Naive thymus-derived CD4-positive, alpha-beta T cell (primary cell): ENCODE measurements around the gene TIMMDC1. TPM values are rescaled to one million over a fixed set of nuclear protein-coding genes. Genes with fewer than 3 reads are reported as not detected.

Experiments used
- ATAC-seq: fragments of 150-1000 bp; cut with Tn5 transposase; 2 replicates; pipeline ENCODE4 v1.10.0; 2021; ENCODE audit warnings: mild to moderate bottlenecking, moderate library complexity
- CTCF ChIA-PET: fragments of 350-600 bp; sonication (Branson Sonifier 250); formaldehyde crosslinking; loops from one replicate; lab custom pipeline; 2021; ENCODE audit warnings: antibody characterized with exemption; lab: Charles Lee
- POLR2A ChIA-PET: fragments of 350-600 bp; sonication (Branson Sonifier 250); formaldehyde crosslinking; loops from one replicate; lab custom pipeline; 2021; ENCODE audit warnings: antibody characterized with exemption, inconsistent platforms; lab: Charles Lee
- DNase-seq, 9 donors: peaks; one replicate each; pipeline versions ENCODE4 v3.0.0 to v3.0.0-alpha.2; 2020 to 2022; ENCODE audit warnings: mixed read lengths in 1 of 9
- H3K27ac ChIP-seq: one replicate; pipeline ENCODE4 v1.7.0; 2013; ENCODE audit warnings: mild to moderate bottlenecking, low read depth, low read length, moderate library complexity
- H3K27me3 ChIP-seq, 2 donors: one replicate each; pipeline ENCODE4 v1.7.0; 2013; ENCODE audit warnings: low read length in 2 of 2, mild to moderate bottlenecking in 2 of 2, moderate library complexity in 2 of 2; ENCODE audit not compliant: control insufficient read depth in 2 of 2, insufficient read depth in 2 of 2
- H3K36me3 ChIP-seq, 3 experiments: 1 replicate in 2 of 3; 2 replicates in 1 of 3; pipeline ENCODE4 v1.7.0; 2013; ENCODE audit warnings: low read length in 3 of 3, mild to moderate bottlenecking in 3 of 3, moderate library complexity in 1 of 3; ENCODE audit not compliant: insufficient read depth in 3 of 3, control insufficient read depth in 2 of 3
- H3K4me1 ChIP-seq, 2 donors: one replicate each; pipeline ENCODE4 v1.7.0; 2013; ENCODE audit warnings: low read length in 2 of 2, mild to moderate bottlenecking in 2 of 2, moderate library complexity in 1 of 2; ENCODE audit not compliant: control insufficient read depth in 2 of 2, insufficient read depth in 2 of 2
- H3K4me3 ChIP-seq: 2 replicates; pipeline ENCODE4 v1.7.0; 2013; ENCODE audit warnings: mild to moderate bottlenecking, low read length
- H3K9me3 ChIP-seq, 3 experiments: 1 replicate in 2 of 3; 2 replicates in 1 of 3; pipeline ENCODE4 v1.7.0; 2013; ENCODE audit warnings: low read length in 3 of 3; ENCODE audit not compliant: control insufficient read depth in 2 of 3
- H3K27ac Mint-ChIP-seq, 9 donors: one replicate each; pipeline ENCODE4 v1.8.0; 2020 to 2022; ENCODE audit warnings: mixed read lengths in 9 of 9, mild to moderate bottlenecking in 8 of 9, moderate library complexity in 5 of 9, inconsistent platforms in 2 of 9
- H3K27me3 Mint-ChIP-seq, 5 donors: one replicate each; pipeline ENCODE4 v1.8.0; 2021 to 2022; ENCODE audit warnings: mixed read lengths in 5 of 5, mild to moderate bottlenecking in 1 of 5
- H3K36me3 Mint-ChIP-seq, 5 donors: one replicate each; pipeline ENCODE4 v1.8.0; 2020 to 2022; ENCODE audit warnings: mixed read lengths in 5 of 5, mild to moderate bottlenecking in 3 of 5, inconsistent platforms in 1 of 5
- H3K4me1 Mint-ChIP-seq, 7 donors: one replicate each; pipeline ENCODE4 v1.8.0; 2020 to 2022; ENCODE audit warnings: mixed read lengths in 7 of 7, mild to moderate bottlenecking in 3 of 7, inconsistent platforms in 1 of 7
- H3K4me3 Mint-ChIP-seq, 10 donors: one replicate each; pipeline ENCODE4 v1.8.0; 2020 to 2022; ENCODE audit warnings: mild to moderate bottlenecking in 10 of 10, mixed read lengths in 10 of 10, moderate library complexity in 6 of 10, inconsistent platforms in 2 of 10
- H3K9me3 Mint-ChIP-seq, 11 donors: one replicate each; pipeline ENCODE4 v1.8.0; 2020 to 2022; ENCODE audit warnings: mixed read lengths in 11 of 11, mild to moderate bottlenecking in 4 of 11, inconsistent platforms in 1 of 11, moderate library complexity in 1 of 11
- intact Hi-C, 2 donors: fragments of 100-400 bp; cut with micrococcal nuclease; formaldehyde crosslinking; loops; one replicate each; pipeline ENCODE4 v1.15.1; 2023
- polyA plus RNA-seq, 2 donors: library from polyadenylated mRNA; unstranded; fragments of 300-500 nt; fragmentation: Illumina TruSeq; gene quantifications; one replicate each; pipeline ENCODE4 v1.2.3, GENCODE V29; 2021
- total RNA-seq, 6 experiments: library from RNA in 5 of 6; stranded (reverse) in 5 of 6; gene quantifications; 1 replicate in 5 of 6; 2 replicates in 1 of 6; pipeline ENCODE4 v1.2.3 and lab custom pipeline; 2021 to 2026

TIMMDC1 gene
- total and polyA plus RNA-seq, 7 experiments from 2014 or later: 27.1 to 80.1 (median 59.6) TPM

- H3K36me3 ChIP-seq: peaks cover 5 to 48% (median 11%) of the 10 kb centered on the region in 3 experiments
Observed at GRCh38 chr3:119490153-119490552, 8.2 kb upstream of the TIMMDC1 start.

GRCh38 chr3:119492128-119492527 is 6.2 kb upstream of the TIMMDC1 start:
- no peaks in the 10 kb centered on the region for H3K9me3 Mint-ChIP-seq

More at GRCh38 chr3:119490153-119490552, 8.2 kb upstream of the TIMMDC1 start:
- DNase-seq: no peak
- no peaks in the 10 kb centered on the region for H3K27me3 ChIP-seq
- POLR2A ChIA-PET: interaction anchor here (0.6 kb wide), 1 partner anchor 28 kb away, joined by 3 read pairs; no protein-coding TSS in a partner anchor
- H3K4me3 ChIP-seq: no peak overlapping the region
- H3K4me1 ChIP-seq: no peaks in the 10 kb centered on the region
- Mint-ChIP-seq H3K4me3 (no peak overlapping the region), H3K27me3 (no peaks in the 10 kb centered on the region), H3K36me3 (peaks cover 6 to 35% (median 15%) of the 10 kb centered on the region in 5 donors), H3K27ac (peak overlapping the region in 2 of 9 donors; percentile 9 to 19), H3K9me3 (no peaks in the 10 kb centered on the region), H3K4me1 (peaks cover 0 to 5% (median 0%) of the 10 kb centered on the region in 7 donors)
- no peak overlapping the region for H3K27ac ChIP-seq
- intact Hi-C loops: loop anchor here in 1 of 2 donors (10.0 kb wide), 2 partner anchors 195 to 1105 kb away; partner anchors contain the start of genes ARHGAP31 and NDUFB4
- H3K9me3 ChIP-seq: no peaks in the 10 kb centered on the region
- CTCF ChIA-PET: interaction anchor here (0.6 kb wide), 1 partner anchor 544 kb away, joined by 3 read pairs; no protein-coding TSS in a partner anchor
- no peak for ATAC-seq

GRCh38 chr3:119492810-119493209 is 5.5 kb upstream of the TIMMDC1 start:
- intact Hi-C loops: loop anchor here in 1 of 2 donors (10.0 kb wide), 2 partner anchors 198 to 1102 kb away; partner anchors contain the start of genes ARHGAP31 and NDUFB4
- Mint-ChIP-seq H3K27me3 (no peaks in the 10 kb centered on the region), H3K27ac (peak overlapping the region in 3 of 9 donors; percentile 21 to 39 (median 26)), H3K9me3 (no peaks in the 10 kb centered on the region), H3K36me3 (peaks cover 0 to 20% (median 15%) of the 10 kb centered on the region in 5 donors), H3K4me1 (peaks cover 2 to 18% (median 7%) of the 10 kb centered on the region in 7 donors), H3K4me3 (no peak overlapping the region)
- H3K27ac ChIP-seq: no peak overlapping the region
- no peaks in the 10 kb centered on the region for H3K9me3 ChIP-seq
- DNase-seq (no peak), ATAC-seq (no peak)
- peaks cover 2 to 25% (median 5%) of the 10 kb centered on the region in 3 experiments for H3K36me3 ChIP-seq
- no peak overlapping the region for H3K4me3 ChIP-seq
- ChIA-PET POLR2A (no interaction called here), CTCF (no interaction called here)
- peaks cover 0 to 4% of the 10 kb centered on the region in 2 donors for H3K4me1 ChIP-seq
- H3K27me3 ChIP-seq: no peaks in the 10 kb centered on the region

More at GRCh38 chr3:119492128-119492527, 6.2 kb upstream of the TIMMDC1 start:
- H3K27me3 Mint-ChIP-seq: no peaks in the 10 kb centered on the region
- H3K4me1 Mint-ChIP-seq: peaks cover 0 to 11% (median 0%) of the 10 kb centered on the region in 7 donors
- ChIA-PET CTCF (no interaction called here), POLR2A (no interaction called here)
- H3K36me3 Mint-ChIP-seq: peaks cover 0 to 20% (median 15%) of the 10 kb centered on the region in 5 donors
- no peaks in the 10 kb centered on the region for H3K27me3 ChIP-seq
- H3K4me3 Mint-ChIP-seq: no peak overlapping the region
- H3K27ac ChIP-seq: no peak overlapping the region
- no peaks in the 10 kb centered on the region for H3K4me1 ChIP-seq
- intact Hi-C loops: loop anchor here in 1 of 2 donors (10.0 kb wide), 2 partner anchors 197 to 1103 kb away; partner anchors contain the start of genes ARHGAP31 and NDUFB4
- H3K27ac Mint-ChIP-seq: no peak overlapping the region
- no peak for DNase-seq
- peaks cover 5 to 28% (median 7%) of the 10 kb centered on the region in 3 experiments for H3K36me3 ChIP-seq
- no peaks in the 10 kb centered on the region for H3K9me3 ChIP-seq
- ATAC-seq: no peak
- H3K4me3 ChIP-seq: no peak overlapping the region

- ChIA-PET POLR2A (interaction anchor here (0.6 to 1.7 kb wide), 5 partner anchors 21 to 206 kb away, joined by 3 to 8 read pairs (median 3); partner anchors contain the start of gene TMEM39A), CTCF (interaction anchor here (0.6 to 1.3 kb wide), 2 partner anchors 13 to 26 kb away, joined by 3 read pairs; partner anchors contain the start of gene POGLUT1)
- Histone ChIP-seq H3K4me3 (no peak overlapping the region), H3K36me3 (peaks cover 0 to 20% (median 0%) of the 10 kb centered on the region in 3 experiments), H3K27ac (no peak overlapping the region), H3K27me3 (no peaks in the 10 kb centered on the region), H3K4me1 (peaks cover 8 to 11% of the 10 kb centered on the region in 2 donors), H3K9me3 (no peaks in the 10 kb centered on the region)
- Mint-ChIP-seq H3K4me1 (peaks cover 4 to 21% (median 15%) of the 10 kb centered on the region in 7 donors), H3K27me3 (no peaks in the 10 kb centered on the region), H3K27ac (peak overlapping the region in 2 of 9 donors; percentile 8 to 53), H3K4me3 (no peak overlapping the region), H3K9me3 (peaks cover 0 to 3% (median 0%) of the 10 kb centered on the region in 11 donors), H3K36me3 (peaks cover 0 to 20% (median 15%) of the 10 kb centered on the region in 5 donors)
- intact Hi-C loops: loop anchor here in 1 of 2 donors (10.0 kb wide), 2 partner anchors 200 to 1100 kb away; partner anchors contain the start of genes ARHGAP31 and NDUFB4
- DNase-seq: no peak
- ATAC-seq: no peak
Observed at GRCh38 chr3:119494597-119494996, 3.8 kb upstream of the TIMMDC1 start.

DNA sequence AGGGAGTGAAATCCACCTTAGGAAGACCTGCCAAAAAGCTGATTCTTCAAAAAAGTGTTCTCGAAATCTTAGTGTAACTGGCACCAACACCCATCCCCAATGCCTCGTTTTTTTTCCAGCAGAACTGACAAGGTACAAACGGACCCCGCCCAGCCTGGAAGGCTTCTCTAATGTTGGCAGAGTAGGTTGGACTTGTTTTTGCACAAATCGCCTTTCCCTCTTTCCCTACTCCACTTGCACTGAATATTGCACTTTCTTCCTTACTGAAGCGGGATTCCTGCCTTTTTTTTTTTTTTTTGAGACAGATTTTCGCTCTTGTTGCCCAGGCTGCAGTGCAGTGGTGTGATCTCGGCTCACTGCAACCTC is 544 bp upstream of the TIMMDC1 start:
- no peaks in the 10 kb centered on the region for H3K27me3 ChIP-seq
- Mint-ChIP-seq H3K27ac (peak overlapping the region; percentile 98 to 100 (median 99)), H3K27me3 (no peaks in the 10 kb centered on the region), H3K9me3 (peaks cover 0 to 3% (median 0%) of the 10 kb centered on the region in 11 donors), H3K4me1 (peaks cover 22 to 41% (median 33%) of the 10 kb centered on the region in 7 donors), H3K4me3 (peak overlapping the region; percentile 95 to 100 (median 99)), H3K36me3 (peaks cover 0 to 12% (median 7%) of the 10 kb centered on the region in 5 donors)
- DNase-seq (peak in 3 of 9 donors; percentile 2 to 30 (median 8)), ATAC-seq (no peak)
- CTCF ChIA-PET: interaction anchor here (1.0 to 1.5 kb wide), 3 partner anchors 12 to 257 kb away, joined by 3 to 6 read pairs (median 4); partner anchors contain the start of genes B4GALT4 and TMEM39A
- intact Hi-C loops: loop anchor here (1.0 to 10.0 kb wide), 17 partner anchors 10 to 1244 kb away; partner anchors contain the start of genes ARHGAP31 (in 2 of the 2), COX17 (in 2 of the 2), TMEM39A (in 2 of the 2) and B4GALT4 (in 1 of the 2)
- peak overlapping the region; percentile 96 for H3K27ac ChIP-seq
- peaks cover 18% of the 10 kb centered on the region in 2 donors for H3K4me1 ChIP-seq
- peak overlapping the region; percentile 97 for H3K4me3 ChIP-seq
- POLR2A ChIA-PET: interaction anchor here (0.8 to 5.2 kb wide), 14 partner anchors 9 to 851 kb away, joined by 3 to 92 read pairs (median 5); partner anchors contain the start of genes B4GALT4, GSK3B, LRRC58 and POGLUT1
- H3K9me3 ChIP-seq: no peaks in the 10 kb centered on the region
- peaks cover 0 to 4% (median 0%) of the 10 kb centered on the region in 3 experiments for H3K36me3 ChIP-seq

GRCh38 chr3:119500265-119500664 is 1.9 kb downstream of the TIMMDC1 start:
- peak overlapping the region in 4 of 9 donors; percentile 12 to 99 (median 50) for H3K27ac Mint-ChIP-seq
- Histone ChIP-seq H3K9me3 (no peaks in the 10 kb centered on the region), H3K4me3 (no peak overlapping the region), H3K27me3 (no peaks in the 10 kb centered on the region), H3K4me1 (peaks cover 18% of the 10 kb centered on the region in 2 donors), H3K36me3 (peaks cover 4 to 11% (median 6%) of the 10 kb centered on the region in 3 experiments), H3K27ac (no peak overlapping the region)
- H3K4me1 Mint-ChIP-seq: peaks cover 25 to 51% (median 41%) of the 10 kb centered on the region in 7 donors
- no peaks in the 10 kb centered on the region for H3K27me3 Mint-ChIP-seq
- intact Hi-C loops: no loop called here
- H3K9me3 Mint-ChIP-seq: peaks cover 0 to 3% (median 0%) of the 10 kb centered on the region in 11 donors
- POLR2A ChIA-PET: interaction anchor here (0.9 to 5.2 kb wide), 5 partner anchors 31 to 595 kb away, joined by 3 to 92 read pairs (median 15); partner anchors contain the start of genes B4GALT4, GSK3B, POGLUT1 and TMEM39A
- peak overlapping the region; percentile 5 to 100 (median 50) for H3K4me3 Mint-ChIP-seq
- CTCF ChIA-PET: no interaction called here
- ATAC-seq (no peak), DNase-seq (no peak)
- H3K36me3 Mint-ChIP-seq: peaks cover 6 to 18% (median 16%) of the 10 kb centered on the region in 5 donors
